GM21526 (cell line): ENCODE data around the gene ZNF140.

Source experiments
- ATAC-seq: cut with Tn5 transposase; IDR thresholded peaks from one replicate; pipeline ENCODE4 v1.9.1; 2021; ENCODE audit warnings: moderate library complexity; ENCODE audit not compliant: unreplicated experiment, low FRiP score

The ZNF140 gene

GRCh38 chr12:133130038-133130807 is 49.5 kb downstream of the ZNF140 start, which contains the start of the genes ZNF10 and ZNF891:
Gene ZNF10 (plus strand): TSS chr12:133130627. CDS start chr12:133144493, 13,866 bp downstream.
Gene ZNF891 (minus strand): TSS chr12:133130274. CDS start chr12:133121918, 8,356 bp downstream.
- ATAC-seq: peak; percentile 94

GRCh38 chr12:133130808-133131128 is 50.0 kb downstream of the ZNF140 start:
- ATAC-seq: peak; percentile 3

DNA sequence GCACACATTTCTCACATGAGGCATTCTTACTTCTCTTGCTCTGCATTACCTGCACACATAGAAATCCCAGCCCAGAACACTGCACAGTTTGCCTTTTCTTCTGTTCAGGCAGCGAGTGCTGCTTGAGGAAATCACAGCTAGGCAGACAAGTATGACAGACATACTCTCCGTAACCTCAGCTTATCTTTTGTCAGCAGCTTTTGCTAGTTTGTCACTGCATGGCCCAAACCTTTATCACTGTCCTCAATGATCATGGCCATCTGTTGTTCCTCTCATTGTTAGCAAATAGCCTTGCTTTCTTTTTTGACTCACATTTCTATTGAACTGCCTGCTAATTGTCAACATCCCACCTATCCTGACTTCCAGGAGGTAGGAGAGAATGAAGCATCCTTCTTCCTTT is 55.0 kb downstream of the ZNF140 start:
- no peak for ATAC-seq

DNA sequence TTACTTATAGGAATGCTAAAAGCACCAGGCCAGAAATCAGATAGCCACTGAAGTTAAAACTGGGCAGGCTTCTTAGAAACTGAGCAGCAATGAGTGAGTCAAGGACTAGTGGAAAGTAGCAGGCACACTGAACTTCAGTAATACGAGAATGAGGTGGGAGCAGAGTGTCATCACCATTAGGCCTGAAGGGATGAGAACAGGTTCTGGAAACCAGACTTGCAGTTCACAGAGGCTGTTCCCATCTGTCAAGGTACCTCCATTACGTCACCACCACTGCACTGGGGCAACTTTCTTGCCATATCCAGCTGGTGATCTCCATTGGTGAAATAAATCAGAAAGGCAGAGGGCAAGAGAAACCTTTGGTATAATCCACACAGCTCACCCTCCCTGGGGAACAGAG is 65.3 kb downstream of the ZNF140 start:
- ATAC-seq: no peak

DNA sequence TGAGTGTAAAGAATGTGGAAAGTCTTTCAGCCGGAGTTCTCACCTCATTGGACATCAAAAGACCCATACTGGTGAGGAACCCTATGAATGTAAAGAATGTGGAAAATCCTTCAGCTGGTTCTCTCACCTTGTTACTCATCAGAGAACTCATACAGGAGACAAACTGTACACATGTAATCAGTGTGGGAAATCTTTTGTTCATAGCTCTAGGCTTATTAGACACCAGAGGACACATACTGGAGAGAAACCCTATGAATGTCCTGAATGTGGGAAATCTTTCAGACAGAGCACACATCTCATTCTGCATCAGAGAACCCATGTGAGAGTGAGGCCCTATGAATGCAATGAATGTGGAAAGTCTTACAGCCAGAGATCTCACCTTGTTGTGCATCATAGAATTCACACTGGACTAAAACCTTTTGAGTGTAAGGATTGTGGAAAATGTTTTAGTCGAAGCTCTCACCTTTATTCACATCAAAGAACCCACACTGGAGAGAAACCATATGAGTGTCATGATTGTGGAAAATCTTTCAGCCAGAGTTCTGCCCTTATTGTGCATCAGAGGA is 75.5 kb downstream of the ZNF140 start:
- ATAC-seq: no peak
